Measurements from ENCODE around the gene PDK2.

GRCh38 chr17:50120475-50121253, 25.5 kb downstream of the PDK2 start:
- TF ChIP-seq POLR2A (IDR thresholded peaks at IDR 0.05; ENCODE audit: low read depth, low read length) = no peak
- TF ChIP-seq POLR2AphosphoS5 (IDR thresholded peaks at IDR 0.05; ENCODE audit: low read depth, low read length) = no peak

Measured in GM12891 (cell line).